ENCODE measurements around the gene SNCAIP.

Gene SNCAIP

GRCh38 chr5:122297587-122298298, 14.3 kb upstream of the SNCAIP start:
- no CpG with 5 or more reads among the region's 6 CpGs for WGBS (ENCODE audit: extremely low coverage, insufficient coverage, low lambda C conversion rate)
- Histone ChIP-seq H3K23ac (ENCODE audit: low read length) (no peak overlapping the region), H4K5ac (ENCODE audit: low read length) (no peak overlapping the region), H3K27me3 (ENCODE audit: insufficient read depth, low read length, poor library complexity) (no peaks in the 10 kb centered on the region), H2BK15ac (replicated peaks; ENCODE audit: low read depth) (no peak overlapping the region), H2BK120ac (ENCODE audit: low read depth, low read length) (no peak overlapping the region), H4K8ac (ENCODE audit: low read depth, low read length) (no peak overlapping the region), H3K79me1 (ENCODE audit: low read length) (no peaks in the 10 kb centered on the region), H2BK5ac (ENCODE audit: low read length) (no peak overlapping the region), H3K36me3 (ENCODE audit: control insufficient read depth, insufficient read depth, low read length) (no peaks in the 10 kb centered on the region), H3K27ac (ENCODE audit: low read depth, low read length) (no peak overlapping the region), H3K79me2 (ENCODE audit: control insufficient read depth, insufficient read depth, low read length) (no peaks in the 10 kb centered on the region), H3K4me2 (ENCODE audit: low read length) (no peak overlapping the region), H3K4ac (ENCODE audit: low read depth, low read length) (no peak overlapping the region), H3K9ac (ENCODE audit: low read length) (no peak overlapping the region), H3K56ac (ENCODE audit: low read length) (no peak overlapping the region), H3K4me1 (ENCODE audit: control insufficient read depth, low read depth, low read length) (no peaks in the 10 kb centered on the region), H3K18ac (ENCODE audit: low read length) (no peak overlapping the region), H2AK5ac (ENCODE audit: low read length) (no peak overlapping the region), H3K4me3 (ENCODE audit: low read length) (no peak overlapping the region)
- no peak for DNase-seq

GRCh38 chr5:122300374-122300773, 11.7 kb upstream of the SNCAIP start:
- Histone ChIP-seq H4K8ac (ENCODE audit: low read depth, low read length) (no peak overlapping the region), H3K27ac (ENCODE audit: low read depth, low read length) (no peak overlapping the region), H3K27me3 (ENCODE audit: insufficient read depth, low read length, poor library complexity) (no peaks in the 10 kb centered on the region), H3K18ac (ENCODE audit: low read length) (no peak overlapping the region), H3K9ac (ENCODE audit: low read length) (no peak overlapping the region), H3K79me1 (ENCODE audit: low read length) (no peaks in the 10 kb centered on the region), H2BK15ac (replicated peaks; ENCODE audit: low read depth) (no peak overlapping the region), H4K5ac (ENCODE audit: low read length) (no peak overlapping the region), H3K4me2 (ENCODE audit: low read length) (no peak overlapping the region), H3K4me3 (ENCODE audit: low read length) (no peak overlapping the region), H2AK5ac (ENCODE audit: low read length) (no peak overlapping the region), H3K79me2 (ENCODE audit: control insufficient read depth, insufficient read depth, low read length) (no peaks in the 10 kb centered on the region), H3K56ac (ENCODE audit: low read length) (no peak overlapping the region), H3K4me1 (ENCODE audit: control insufficient read depth, low read depth, low read length) (no peaks in the 10 kb centered on the region), H2BK5ac (ENCODE audit: low read length) (no peak overlapping the region), H2BK120ac (ENCODE audit: low read depth, low read length) (no peak overlapping the region), H3K36me3 (ENCODE audit: control insufficient read depth, insufficient read depth, low read length) (no peaks in the 10 kb centered on the region), H3K4ac (ENCODE audit: low read depth, low read length) (no peak overlapping the region), H3K23ac (ENCODE audit: low read length) (no peak overlapping the region)
- WGBS (ENCODE audit: extremely low coverage, insufficient coverage, low lambda C conversion rate) = no CpG with 5 or more reads among the region's 1 CpG
- peak; percentile 28 for DNase-seq

GRCh38 chr5:122301016-122301415, 11.0 kb upstream of the SNCAIP start:
- H3K9ac ChIP-seq (ENCODE audit: low read length) = no peak overlapping the region
- H3K79me2 ChIP-seq (ENCODE audit: control insufficient read depth, insufficient read depth, low read length) = no peaks in the 10 kb centered on the region
- H3K23ac ChIP-seq (ENCODE audit: low read length) = no peak overlapping the region
- H2AK5ac ChIP-seq (ENCODE audit: low read length) = no peak overlapping the region
- no peak overlapping the region for H3K18ac ChIP-seq (ENCODE audit: low read length)
- no peak overlapping the region for H2BK15ac ChIP-seq (replicated peaks; ENCODE audit: low read depth)
- H3K56ac ChIP-seq (ENCODE audit: low read length) = no peak overlapping the region
- no peaks in the 10 kb centered on the region for H3K36me3 ChIP-seq (ENCODE audit: control insufficient read depth, insufficient read depth, low read length)
- no peaks in the 10 kb centered on the region for H3K79me1 ChIP-seq (ENCODE audit: low read length)
- no peak overlapping the region for H3K27ac ChIP-seq (ENCODE audit: low read depth, low read length)
- no peaks in the 10 kb centered on the region for H3K4me1 ChIP-seq (ENCODE audit: control insufficient read depth, low read depth, low read length)
- DNase-seq = no peak
- no peak overlapping the region for H3K4me2 ChIP-seq (ENCODE audit: low read length)
- H2BK5ac ChIP-seq (ENCODE audit: low read length) = no peak overlapping the region
- H3K4me3 ChIP-seq (ENCODE audit: low read length) = no peak overlapping the region
- H3K4ac ChIP-seq (ENCODE audit: low read depth, low read length) = no peak overlapping the region
- H4K5ac ChIP-seq (ENCODE audit: low read length) = no peak overlapping the region
- WGBS (ENCODE audit: extremely low coverage, insufficient coverage, low lambda C conversion rate) = no CpG with 5 or more reads among the region's 2 CpGs
- no peak overlapping the region for H4K8ac ChIP-seq (ENCODE audit: low read depth, low read length)
- no peak overlapping the region for H2BK120ac ChIP-seq (ENCODE audit: low read depth, low read length)
- no peaks in the 10 kb centered on the region for H3K27me3 ChIP-seq (ENCODE audit: insufficient read depth, low read length, poor library complexity)

- Histone ChIP-seq H3K4ac (ENCODE audit: low read depth, low read length) (no peak overlapping the region), H3K56ac (ENCODE audit: low read length) (no peak overlapping the region), H2BK15ac (replicated peaks; ENCODE audit: low read depth) (no peak overlapping the region), H3K79me2 (ENCODE audit: control insufficient read depth, insufficient read depth, low read length) (no peaks in the 10 kb centered on the region), H3K23ac (ENCODE audit: low read length) (no peak overlapping the region), H4K8ac (ENCODE audit: low read depth, low read length) (no peak overlapping the region), H3K4me1 (ENCODE audit: control insufficient read depth, low read depth, low read length) (no peaks in the 10 kb centered on the region), H3K18ac (ENCODE audit: low read length) (no peak overlapping the region), H2BK5ac (ENCODE audit: low read length) (no peak overlapping the region), H3K36me3 (ENCODE audit: control insufficient read depth, insufficient read depth, low read length) (no peaks in the 10 kb centered on the region), H2BK120ac (ENCODE audit: low read depth, low read length) (no peak overlapping the region), H3K79me1 (ENCODE audit: low read length) (no peaks in the 10 kb centered on the region), H3K9ac (ENCODE audit: low read length) (no peak overlapping the region), H3K4me2 (ENCODE audit: low read length) (no peak overlapping the region), H4K5ac (ENCODE audit: low read length) (no peak overlapping the region), H3K27ac (ENCODE audit: low read depth, low read length) (no peak overlapping the region), H2AK5ac (ENCODE audit: low read length) (no peak overlapping the region), H3K4me3 (ENCODE audit: low read length) (no peak overlapping the region), H3K27me3 (ENCODE audit: insufficient read depth, low read length, poor library complexity) (no peaks in the 10 kb centered on the region)
- DNase-seq = no peak
- no CpG with 5 or more reads among the region's 2 CpGs for WGBS (ENCODE audit: extremely low coverage, insufficient coverage, low lambda C conversion rate)
These were observed 7.4 kb upstream of the SNCAIP start for GRCh38 chr5:122304471-122305215.

GRCh38 chr5:122306461-122306860, 5.6 kb upstream of the SNCAIP start:
- Histone ChIP-seq H3K23ac (ENCODE audit: low read length) (no peak overlapping the region), H3K4me1 (ENCODE audit: control insufficient read depth, low read depth, low read length) (no peaks in the 10 kb centered on the region), H3K4me2 (ENCODE audit: low read length) (no peak overlapping the region), H2BK5ac (ENCODE audit: low read length) (no peak overlapping the region), H2BK15ac (replicated peaks; ENCODE audit: low read depth) (no peak overlapping the region), H3K79me2 (ENCODE audit: control insufficient read depth, insufficient read depth, low read length) (no peaks in the 10 kb centered on the region), H2BK120ac (ENCODE audit: low read depth, low read length) (no peak overlapping the region), H3K79me1 (ENCODE audit: low read length) (no peaks in the 10 kb centered on the region), H4K8ac (ENCODE audit: low read depth, low read length) (no peak overlapping the region), H4K5ac (ENCODE audit: low read length) (no peak overlapping the region), H3K36me3 (ENCODE audit: control insufficient read depth, insufficient read depth, low read length) (no peaks in the 10 kb centered on the region), H3K9ac (ENCODE audit: low read length) (no peak overlapping the region), H3K27ac (ENCODE audit: low read depth, low read length) (no peak overlapping the region), H3K27me3 (ENCODE audit: insufficient read depth, low read length, poor library complexity) (no peaks in the 10 kb centered on the region), H3K18ac (ENCODE audit: low read length) (no peak overlapping the region), H3K4ac (ENCODE audit: low read depth, low read length) (no peak overlapping the region), H2AK5ac (ENCODE audit: low read length) (no peak overlapping the region), H3K56ac (ENCODE audit: low read length) (no peak overlapping the region), H3K4me3 (ENCODE audit: low read length) (no peak overlapping the region)
- DNase-seq = peak; percentile 69
- no CpG with 5 or more reads among the region's 2 CpGs for WGBS (ENCODE audit: extremely low coverage, insufficient coverage, low lambda C conversion rate)

Data from mesendoderm (in vitro differentiated cells).